Activated CD8-positive, alpha-beta T cell treated with anti-CD3 and anti-CD28 coated beads, Interleukin-2, amount 10 ng/mL, durations not matched to agents 7 days and 5 days (primary cell): ENCODE results near the gene OR51B5. TPM values are rescaled to one million over a fixed set of nuclear protein-coding genes. Genes with fewer than 3 reads are reported as not detected.
A peak's percentile ranks its signal among the peaks of the same experiment; 100 is the strongest.
"Not testable (repeated sequence)": the region's sequence is repeated elsewhere in the genome, so short reads cannot be mapped to it uniquely, and the experiment has no call there.

Source experiments
- ATAC-seq: fragments of 150-1000 bp; cut with Tn5 transposase; one replicate; pipeline ENCODE4 v1.10.0; 2021; ENCODE audit warnings: moderate library complexity
- CTCF ChIA-PET: fragments of 350-600 bp; sonication (Branson Sonifier 250); formaldehyde crosslinking; loops from one replicate; lab custom pipeline; 2021; ENCODE audit warnings: antibody characterized with exemption; lab: Charles Lee
- POLR2A ChIA-PET: fragments of 350-600 bp; sonication (Branson Sonifier 250); formaldehyde crosslinking; loops from one replicate; lab custom pipeline; 2021; ENCODE audit warnings: antibody characterized with exemption; lab: Charles Lee
- DNase-seq: peaks from one replicate; pipeline ENCODE4 v3.0.0-alpha.2; 2020
- H3K27ac Mint-ChIP-seq: one replicate; pipeline ENCODE4 v1.8.0; 2021; ENCODE audit warnings: mild to moderate bottlenecking, mixed read lengths
- H3K27me3 Mint-ChIP-seq: one replicate; pipeline ENCODE4 v1.8.0; 2021; ENCODE audit warnings: low read depth, mixed read lengths
- H3K36me3 Mint-ChIP-seq: one replicate; pipeline ENCODE4 v1.8.0; 2021; ENCODE audit warnings: low read depth, mixed read lengths
- H3K4me1 Mint-ChIP-seq: one replicate; pipeline ENCODE4 v1.8.0; 2021; ENCODE audit warnings: low read depth, mixed read lengths
- H3K4me3 Mint-ChIP-seq: one replicate; pipeline ENCODE4 v1.8.0; 2021; ENCODE audit warnings: mild to moderate bottlenecking, mixed read lengths
- H3K9me3 Mint-ChIP-seq: one replicate; pipeline ENCODE4 v1.8.0; 2022; ENCODE audit warnings: mixed read lengths; ENCODE audit not compliant: insufficient read depth
- total RNA-seq, 2 experiments: library from RNA; stranded (reverse); gene quantifications; one replicate each; pipeline ENCODE4 v1.2.3, GENCODE V29; 2021

OR51B5 gene, protein sequence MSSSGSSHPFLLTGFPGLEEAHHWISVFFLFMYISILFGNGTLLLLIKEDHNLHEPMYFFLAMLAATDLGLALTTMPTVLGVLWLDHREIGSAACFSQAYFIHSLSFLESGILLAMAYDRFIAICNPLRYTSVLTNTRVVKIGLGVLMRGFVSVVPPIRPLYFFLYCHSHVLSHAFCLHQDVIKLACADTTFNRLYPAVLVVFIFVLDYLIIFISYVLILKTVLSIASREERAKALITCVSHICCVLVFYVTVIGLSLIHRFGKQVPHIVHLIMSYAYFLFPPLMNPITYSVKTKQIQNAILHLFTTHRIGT
- not detected for total RNA-seq

DNA sequence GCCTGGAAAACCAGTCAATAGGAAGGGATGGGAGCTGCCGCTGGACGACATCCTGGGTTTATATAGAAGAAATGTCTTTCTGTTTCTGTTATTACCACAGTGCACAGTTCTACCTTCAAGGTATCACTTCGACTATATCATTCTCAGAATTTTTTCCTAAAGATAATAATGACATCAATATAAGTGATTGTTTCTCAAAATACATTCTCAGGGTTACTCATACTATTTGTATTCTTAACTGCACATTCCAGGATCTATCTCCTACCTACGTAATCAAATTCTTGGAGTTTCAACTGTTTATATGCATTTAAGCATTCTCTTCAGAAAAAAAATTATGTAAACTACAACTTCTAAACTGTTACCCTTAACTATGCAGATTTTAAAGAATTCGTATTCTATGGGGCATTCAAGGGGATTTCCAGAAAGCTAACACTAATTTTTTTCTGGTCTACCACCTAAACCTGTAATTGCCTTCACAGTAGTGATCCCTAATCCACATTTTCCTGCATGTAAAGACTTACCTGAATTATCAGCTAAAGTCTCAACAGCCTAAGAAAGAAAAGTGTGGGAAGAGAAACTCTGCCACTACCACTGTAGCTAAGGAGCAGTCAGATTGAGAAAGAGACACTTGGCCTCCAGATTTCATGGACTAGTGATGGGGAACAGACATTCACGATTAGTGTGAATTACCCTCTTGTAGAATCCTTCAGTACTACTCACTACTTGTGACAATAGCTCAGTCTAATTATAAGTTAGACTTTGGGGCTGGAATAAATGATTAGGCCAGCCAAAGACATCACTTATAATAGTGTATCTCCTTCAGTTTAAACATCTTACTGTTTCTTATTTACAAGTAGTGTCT, at the start of gene OR51B5:
TSS of gene OR51B5 (minus strand) at position 51 of the 862 bp plus-strand sequence. CDS start at position 51, 0 bp downstream.
- H3K4me3 Mint-ChIP-seq: no peak within 1 kb of the TSS
- H3K36me3 Mint-ChIP-seq: no peaks in the 10 kb centered on the region
- DNase-seq: no peak
- ChIA-PET CTCF (no interaction called here), POLR2A (no interaction called here)
- no peaks in the 10 kb centered on the region for H3K9me3 Mint-ChIP-seq
- ATAC-seq: no peak
- no peaks in the 10 kb centered on the region for H3K27me3 Mint-ChIP-seq
- no peak within 1 kb of the TSS for H3K27ac Mint-ChIP-seq
- H3K4me1 Mint-ChIP-seq: no peaks in the 10 kb centered on the region

DNA sequence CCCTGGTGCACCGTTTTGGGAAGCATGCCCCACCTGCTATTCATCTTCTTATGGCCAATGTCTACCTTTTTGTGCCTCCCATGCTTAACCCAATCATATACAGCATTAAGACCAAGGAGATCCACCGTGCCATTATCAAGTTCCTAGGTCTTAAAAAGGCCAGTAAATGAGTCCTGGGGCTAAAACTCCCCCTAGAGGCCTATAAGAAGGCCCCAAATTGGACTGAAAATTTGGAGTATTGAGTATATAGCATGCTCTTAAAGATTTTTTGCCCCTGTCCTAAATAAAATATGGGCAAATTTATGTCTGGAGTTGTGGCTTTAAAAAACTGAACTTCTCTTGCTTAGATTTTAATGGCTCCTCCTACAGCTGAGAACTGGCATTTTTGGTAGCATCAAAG, 46.9 kb upstream of the OR51B5 start:
- POLR2A ChIA-PET: no interaction called here
- no peak overlapping the region for H3K27ac Mint-ChIP-seq
- H3K4me3 Mint-ChIP-seq: no peak overlapping the region
- no peaks in the 10 kb centered on the region for H3K36me3 Mint-ChIP-seq
- H3K4me1 Mint-ChIP-seq: no peaks in the 10 kb centered on the region
- no peak for ATAC-seq
- no peak for DNase-seq
- no peaks in the 10 kb centered on the region for H3K9me3 Mint-ChIP-seq
- H3K27me3 Mint-ChIP-seq: peaks cover 3% of the 10 kb centered on the region
- CTCF ChIA-PET: no interaction called here

DNA sequence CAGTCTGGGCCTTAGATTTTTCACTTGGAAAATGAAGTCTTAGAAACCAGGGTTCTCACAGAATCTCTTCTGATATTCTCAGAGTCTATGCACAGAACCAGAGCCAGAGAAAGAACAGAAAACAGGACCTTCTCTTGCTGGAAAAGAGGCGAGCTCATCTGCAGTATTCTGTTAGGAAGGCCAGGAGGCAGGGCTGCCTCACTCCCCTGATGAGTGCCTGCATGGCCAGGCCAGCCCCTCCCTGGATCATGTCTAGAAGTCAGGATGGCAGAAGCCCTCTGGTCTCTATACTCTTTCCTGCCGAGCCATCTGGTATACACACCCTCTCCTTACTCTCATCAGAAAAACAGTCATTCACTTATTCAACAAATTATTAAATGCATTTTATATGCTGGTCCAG, 41.0 kb upstream of the OR51B5 start:
- Mint-ChIP-seq H3K4me3 (no peak overlapping the region), H3K27me3 (no peaks in the 10 kb centered on the region), H3K36me3 (no peaks in the 10 kb centered on the region), H3K9me3 (no peaks in the 10 kb centered on the region), H3K27ac (no peak overlapping the region), H3K4me1 (no peaks in the 10 kb centered on the region)
- ChIA-PET POLR2A (no interaction called here), CTCF (no interaction called here)
- no peak for DNase-seq
- ATAC-seq: no peak

DNA sequence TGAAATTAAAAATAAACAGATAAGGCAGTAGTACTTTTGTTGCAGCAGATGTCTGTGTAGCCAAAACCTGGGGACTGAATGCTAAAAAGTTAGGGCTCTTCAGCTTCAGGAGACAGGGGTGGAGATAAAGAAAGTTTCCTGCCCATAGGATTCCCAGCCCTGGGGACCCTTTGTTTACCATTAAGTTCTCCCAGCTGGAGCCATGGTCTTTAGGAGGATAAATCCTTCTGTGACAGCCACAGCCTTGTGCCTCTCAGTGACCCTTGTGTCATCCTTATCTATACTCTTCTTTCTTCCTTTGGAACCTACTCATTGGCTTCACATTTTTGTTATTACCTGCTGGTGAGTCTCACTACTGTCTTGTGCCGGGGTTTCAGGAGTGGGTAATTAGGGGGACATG, 40.3 kb upstream of the OR51B5 start, which contains the start of gene OR51M1:
TSS of gene OR51M1 (plus strand) at position 237 of the 400 bp plus-strand sequence. CDS start 5,587 bp downstream, outside the sequence.
- Mint-ChIP-seq H3K27me3 (no peaks in the 10 kb centered on the region), H3K4me3 (no peak within 1 kb of the TSS), H3K9me3 (no peaks in the 10 kb centered on the region), H3K27ac (no peak within 1 kb of the TSS), H3K4me1 (no peaks in the 10 kb centered on the region), H3K36me3 (no peaks in the 10 kb centered on the region)
- ChIA-PET POLR2A (no interaction called here), CTCF (no interaction called here)
- DNase-seq (no peak), ATAC-seq (no peak)

DNA sequence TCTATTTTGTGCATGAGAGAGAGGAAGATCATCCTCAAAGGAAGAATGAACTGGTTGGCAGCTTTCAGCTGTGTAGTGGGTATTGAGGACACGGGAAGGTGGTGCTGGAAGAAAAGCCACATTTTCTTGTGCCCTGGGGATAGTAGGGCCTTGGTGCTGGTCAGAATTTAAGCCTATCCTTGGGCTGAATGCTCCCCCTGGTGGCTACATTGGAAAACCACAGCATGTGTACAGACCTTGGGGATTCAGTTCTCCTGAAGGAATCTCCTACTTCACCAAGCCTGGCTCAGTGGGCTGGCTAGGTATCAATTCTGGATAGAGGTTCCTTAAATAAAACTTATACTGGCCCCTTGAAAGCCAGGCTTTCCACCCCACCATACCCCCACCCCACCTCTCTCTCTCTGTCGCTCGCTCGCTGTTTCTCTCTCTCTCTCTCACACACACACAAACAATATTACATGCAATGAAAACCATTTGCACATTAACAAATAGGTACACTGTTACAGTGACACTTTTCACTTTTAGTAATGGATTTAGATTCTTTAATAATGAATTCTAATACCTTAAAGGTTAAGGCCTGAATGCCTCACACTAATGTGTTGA, 37.5 kb upstream of the OR51B5 start:
- peak; percentile 40 for DNase-seq
- no peak overlapping the region for H3K4me3 Mint-ChIP-seq
- H3K27me3 Mint-ChIP-seq: no peaks in the 10 kb centered on the region
- H3K4me1 Mint-ChIP-seq: no peaks in the 10 kb centered on the region
- POLR2A ChIA-PET: no interaction called here
- peak; percentile 44 for ATAC-seq
- CTCF ChIA-PET: no interaction called here
- no peak overlapping the region for H3K27ac Mint-ChIP-seq
- no peaks in the 10 kb centered on the region for H3K36me3 Mint-ChIP-seq
- H3K9me3 Mint-ChIP-seq: no peaks in the 10 kb centered on the region

DNA sequence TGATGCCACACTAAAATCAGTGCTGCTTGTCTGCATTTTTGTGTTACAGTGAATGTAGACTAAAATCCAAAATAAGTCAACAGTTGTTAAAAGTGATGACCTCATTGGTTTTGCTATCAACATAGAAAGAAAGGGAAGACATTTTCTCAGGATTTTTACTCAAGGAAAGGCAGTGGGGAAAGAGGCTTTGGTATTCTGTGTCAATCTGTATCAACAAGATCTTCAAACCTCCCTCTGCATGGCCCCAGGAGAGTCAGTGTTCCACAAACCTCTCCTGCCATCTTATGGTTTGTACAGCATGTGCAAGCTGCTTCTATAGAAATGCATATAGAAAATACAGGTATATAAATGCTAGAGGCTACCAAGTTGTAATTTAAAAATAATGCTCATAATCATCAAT, 26.5 kb upstream of the OR51B5 start:
- H3K9me3 Mint-ChIP-seq: no peaks in the 10 kb centered on the region
- CTCF ChIA-PET: no interaction called here
- H3K4me1 Mint-ChIP-seq: no peaks in the 10 kb centered on the region
- ATAC-seq (no peak), DNase-seq (no peak)
- H3K27me3 Mint-ChIP-seq: peaks cover 2% of the 10 kb centered on the region
- POLR2A ChIA-PET: no interaction called here
- no peaks in the 10 kb centered on the region for H3K36me3 Mint-ChIP-seq
- H3K27ac Mint-ChIP-seq: no peak overlapping the region
- no peak overlapping the region for H3K4me3 Mint-ChIP-seq

DNA sequence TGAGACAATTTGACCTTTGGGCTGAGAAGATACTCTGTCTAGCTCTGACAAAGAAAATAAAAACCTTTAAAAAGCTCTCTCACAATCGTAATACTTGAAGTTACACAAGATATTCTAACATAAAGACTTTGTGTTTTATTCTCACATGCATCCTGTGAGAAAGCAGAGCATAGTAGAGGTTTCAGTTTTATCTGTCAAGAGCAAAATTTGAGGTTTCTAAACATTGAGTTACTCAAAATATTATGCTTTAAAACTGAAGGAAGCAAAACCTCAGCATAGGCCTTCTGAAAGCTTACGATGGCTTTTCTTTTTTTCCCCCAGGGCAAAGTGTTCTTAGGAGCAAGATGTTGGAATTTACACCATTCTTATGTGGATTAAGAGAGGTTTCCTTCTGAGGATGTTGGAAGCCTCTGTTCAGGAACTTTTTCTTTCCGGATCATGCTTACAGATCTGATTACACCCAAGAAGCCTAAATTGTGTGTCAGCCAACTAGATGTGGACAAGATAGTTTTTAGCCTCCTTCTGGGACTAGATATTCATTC, 25.2 kb upstream of the OR51B5 start:
- Mint-ChIP-seq H3K4me3 (no peak overlapping the region), H3K4me1 (no peaks in the 10 kb centered on the region), H3K36me3 (no peaks in the 10 kb centered on the region), H3K9me3 (no peaks in the 10 kb centered on the region), H3K27me3 (peaks cover 2% of the 10 kb centered on the region), H3K27ac (no peak overlapping the region)
- CTCF ChIA-PET: no interaction called here
- DNase-seq (no peak), ATAC-seq (no peak)
- POLR2A ChIA-PET: no interaction called here

DNA sequence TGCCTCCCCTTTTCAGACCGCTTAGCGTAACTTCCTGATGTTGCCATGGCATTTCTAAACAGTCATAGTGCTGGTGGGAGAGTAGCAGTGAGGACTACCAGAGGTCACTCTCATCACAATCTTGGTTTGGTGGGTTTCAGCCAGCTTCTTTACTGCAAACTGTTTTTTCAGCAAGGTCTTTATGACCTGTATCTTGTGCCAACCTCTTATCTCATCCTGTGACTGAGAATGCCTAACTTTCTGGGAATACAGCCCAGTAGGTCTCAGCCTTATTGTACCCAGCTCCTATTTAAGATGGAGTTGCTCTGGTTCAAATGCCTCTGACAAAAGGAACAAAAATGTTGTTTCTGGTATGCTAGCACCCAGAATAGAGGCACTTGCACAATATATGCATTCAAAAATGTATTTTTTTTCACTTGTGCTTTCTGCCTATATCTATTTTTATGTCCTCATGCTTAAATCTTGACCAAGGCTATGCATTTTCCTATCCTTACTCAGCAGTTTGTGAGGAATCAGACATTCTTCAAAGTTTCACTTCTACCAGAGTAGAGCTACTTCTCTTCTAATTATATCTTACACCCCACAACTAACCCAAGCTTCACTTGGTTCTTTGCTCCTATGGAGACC, 24.2 kb upstream of the OR51B5 start:
- no peak for DNase-seq
- ATAC-seq: no peak
- Mint-ChIP-seq H3K27me3 (peaks cover 2% of the 10 kb centered on the region), H3K4me3 (no peak overlapping the region), H3K9me3 (no peaks in the 10 kb centered on the region), H3K4me1 (no peaks in the 10 kb centered on the region), H3K36me3 (no peaks in the 10 kb centered on the region), H3K27ac (no peak overlapping the region)
- POLR2A ChIA-PET: no interaction called here
- CTCF ChIA-PET: no interaction called here

DNA sequence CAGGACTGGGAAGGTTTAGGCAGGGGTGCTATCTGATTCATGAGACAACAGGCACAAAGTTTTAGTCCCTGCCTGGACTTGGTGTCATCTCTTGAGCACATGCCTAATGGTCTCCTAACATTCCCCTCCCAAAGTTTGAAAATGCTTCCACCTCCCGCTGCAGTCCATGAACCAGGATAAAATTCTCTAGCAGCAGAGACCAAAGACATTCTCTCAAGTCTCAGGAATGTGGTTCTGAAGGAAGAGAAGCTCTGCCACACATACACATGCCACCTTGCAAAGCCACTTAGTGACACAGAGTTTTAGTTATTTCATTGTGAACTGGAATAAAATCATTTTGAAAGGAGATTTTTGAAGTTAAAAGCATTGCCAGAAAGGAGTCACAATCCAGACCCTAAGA, 23.5 kb upstream of the OR51B5 start:
- ChIA-PET POLR2A (no interaction called here), CTCF (no interaction called here)
- H3K9me3 Mint-ChIP-seq: no peaks in the 10 kb centered on the region
- no peak overlapping the region for H3K27ac Mint-ChIP-seq
- DNase-seq: no peak
- ATAC-seq: no peak
- no peak overlapping the region for H3K4me3 Mint-ChIP-seq
- no peaks in the 10 kb centered on the region for H3K4me1 Mint-ChIP-seq
- H3K36me3 Mint-ChIP-seq: no peaks in the 10 kb centered on the region
- peaks cover 2% of the 10 kb centered on the region for H3K27me3 Mint-ChIP-seq

DNA sequence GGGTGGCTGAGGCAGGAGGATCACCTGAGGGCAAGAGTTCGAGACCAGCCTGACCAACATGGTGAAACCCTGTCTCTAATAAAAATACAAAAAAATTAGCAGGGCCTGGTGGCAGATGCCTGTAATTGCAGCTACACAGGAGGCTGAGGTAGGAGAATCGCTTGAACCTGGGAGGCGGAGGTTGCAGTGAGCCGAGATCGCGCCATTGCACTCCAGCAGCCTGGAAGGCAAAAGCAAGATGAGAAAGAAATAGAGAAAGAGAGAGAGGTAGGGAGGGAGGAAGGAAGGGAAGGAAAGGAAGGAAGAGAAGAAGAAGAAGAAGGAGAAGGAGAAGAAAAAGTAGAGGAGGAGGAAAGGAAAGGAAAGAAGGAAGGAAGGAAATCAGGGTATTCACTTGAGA, 23.0 kb upstream of the OR51B5 start:
- ATAC-seq, DNase-seq, POLR2A ChIA-PET, H3K36me3 Mint-ChIP-seq, H3K27me3 Mint-ChIP-seq, H3K9me3 Mint-ChIP-seq, H3K4me1 Mint-ChIP-seq, H3K27ac Mint-ChIP-seq, CTCF ChIA-PET, H3K4me3 Mint-ChIP-seq: not testable (repeated sequence)

DNA sequence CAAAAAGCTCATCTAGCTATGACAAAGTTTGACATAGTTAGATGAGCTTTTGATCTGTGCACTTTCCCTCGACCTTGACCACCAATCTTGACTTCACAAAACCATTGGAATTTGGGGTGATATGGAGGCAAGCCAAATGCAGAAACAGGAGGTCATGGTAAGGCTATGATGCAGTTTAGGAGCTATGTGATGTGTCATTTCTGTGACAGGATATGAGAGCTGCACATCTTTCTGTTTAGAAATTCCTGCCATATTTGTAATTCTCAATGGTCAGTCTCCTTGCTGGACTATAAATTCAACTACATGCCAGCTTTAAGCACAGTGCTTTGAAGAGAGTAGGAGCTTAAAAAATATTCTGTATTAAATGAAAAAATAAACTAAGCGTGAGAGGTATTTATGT, 20.9 kb upstream of the OR51B5 start:
- Mint-ChIP-seq H3K9me3 (no peaks in the 10 kb centered on the region), H3K4me1 (no peaks in the 10 kb centered on the region), H3K4me3 (no peak overlapping the region), H3K27me3 (peaks cover 2% of the 10 kb centered on the region), H3K36me3 (no peaks in the 10 kb centered on the region), H3K27ac (no peak overlapping the region)
- ChIA-PET CTCF (no interaction called here), POLR2A (no interaction called here)
- ATAC-seq (no peak), DNase-seq (no peak)
